Smooth muscle cell (in vitro differentiated cells): ENCODE results near the gene LARGE1. TPM values are rescaled to one million over a fixed set of nuclear protein-coding genes. Genes with fewer than 3 reads are reported as not detected.
A peak's percentile ranks its signal among the peaks of the same experiment; 100 is the strongest.

Experiments
- DNase-seq: peaks from one replicate; lab custom pipeline; 2025; ENCODE audit not compliant: unreplicated experiment; lab: John Stamatoyannopoulos, UW
- H2AFZ ChIP-seq: fragments of 200-600 bp; sonication (generic); 2 replicates; pipeline ENCODE4 v1.6.0; 2016; ENCODE audit warnings: antibody characterized with exemption, low read depth, mild to moderate bottlenecking
- H3F3A ChIP-seq: fragments of 200-600 bp; sonication (generic); 2 replicates; pipeline ENCODE4 v1.6.0; 2017; ENCODE audit warnings: antibody characterized with exemption, low read depth
- H3K27ac ChIP-seq: fragments of 200-600 bp; sonication (generic); 2 replicates; pipeline ENCODE4 v1.5.1; 2016; ENCODE audit warnings: low read depth, mild to moderate bottlenecking
- H3K27me3 ChIP-seq: fragments of 200-600 bp; sonication (generic); 2 replicates; pipeline ENCODE4 v1.6.1; 2016; ENCODE audit warnings: low read depth, mild to moderate bottlenecking
- H3K36me3 ChIP-seq: fragments of 200-600 bp; sonication (generic); 2 replicates; pipeline ENCODE4 v1.5.1; 2016; ENCODE audit warnings: low read depth
- H3K4me1 ChIP-seq: fragments of 200-600 bp; sonication (generic); 2 replicates; pipeline ENCODE4 v1.5.1; 2016; ENCODE audit warnings: low read depth
- H3K4me2 ChIP-seq: fragments of 200-600 bp; sonication (generic); 2 replicates; pipeline ENCODE4 v1.6.0; 2016; ENCODE audit warnings: mild to moderate bottlenecking
- H3K4me3 ChIP-seq: fragments of 200-600 bp; sonication (generic); 2 replicates; pipeline ENCODE4 v1.5.1; 2016; ENCODE audit warnings: mild to moderate bottlenecking
- H3K79me2 ChIP-seq: fragments of 200-600 bp; sonication (generic); 2 replicates; pipeline ENCODE4 v1.6.0; 2016; ENCODE audit warnings: low read depth, mild to moderate bottlenecking
- H3K9ac ChIP-seq: fragments of 200-600 bp; sonication (generic); 2 replicates; pipeline ENCODE4 v1.6.0; 2016; ENCODE audit warnings: low read depth
- H3K9me3 ChIP-seq: fragments of 200-600 bp; sonication (generic); replicated peaks from 2 replicates; pipeline ENCODE4 v1.5.1; 2016; ENCODE audit warnings: low read depth
- H4K20me1 ChIP-seq: fragments of 200-600 bp; sonication (generic); 2 replicates; pipeline ENCODE4 v1.6.0; 2016; ENCODE audit warnings: low read depth
- WGBS: methylation state at CpG from one replicate; pipeline ENCODE4 v1.1.7; 2016; ENCODE audit warnings: low lambda C conversion rate; 5-methylcytosine and 5-hydroxymethylcytosine counted together
- polyA plus RNA-seq: library from polyadenylated mRNA; unstranded; fragments of >200 nt; fragmentation: Nextera tagmentation; extraction: Ambion mirVana; gene quantifications from 2 replicates; pipeline ENCODE4 v1.2.1, GENCODE V29; 2016
- total RNA-seq: library from RNA; depleted of rRNA; stranded (reverse); fragments of >200 nt; gene quantifications from 2 replicates; pipeline ENCODE4 v1.2.3, GENCODE V29; 2014
- TF ChIP-seq, protein P1 (sequence below): fragments of 200-600 bp; sonication (generic); IDR thresholded peaks from 2 replicates; pipeline ENCODE4 v1.5.1; 2017; ENCODE audit warnings: borderline replicate concordance, mild to moderate bottlenecking, antibody characterized with exemption; ENCODE audit not compliant: insufficient read depth, poor library complexity, severe bottlenecking

LARGE1 gene
- total and polyA plus RNA-seq, 2 experiments from 2014 or later = 11.9 to 18.0 TPM

DNA sequence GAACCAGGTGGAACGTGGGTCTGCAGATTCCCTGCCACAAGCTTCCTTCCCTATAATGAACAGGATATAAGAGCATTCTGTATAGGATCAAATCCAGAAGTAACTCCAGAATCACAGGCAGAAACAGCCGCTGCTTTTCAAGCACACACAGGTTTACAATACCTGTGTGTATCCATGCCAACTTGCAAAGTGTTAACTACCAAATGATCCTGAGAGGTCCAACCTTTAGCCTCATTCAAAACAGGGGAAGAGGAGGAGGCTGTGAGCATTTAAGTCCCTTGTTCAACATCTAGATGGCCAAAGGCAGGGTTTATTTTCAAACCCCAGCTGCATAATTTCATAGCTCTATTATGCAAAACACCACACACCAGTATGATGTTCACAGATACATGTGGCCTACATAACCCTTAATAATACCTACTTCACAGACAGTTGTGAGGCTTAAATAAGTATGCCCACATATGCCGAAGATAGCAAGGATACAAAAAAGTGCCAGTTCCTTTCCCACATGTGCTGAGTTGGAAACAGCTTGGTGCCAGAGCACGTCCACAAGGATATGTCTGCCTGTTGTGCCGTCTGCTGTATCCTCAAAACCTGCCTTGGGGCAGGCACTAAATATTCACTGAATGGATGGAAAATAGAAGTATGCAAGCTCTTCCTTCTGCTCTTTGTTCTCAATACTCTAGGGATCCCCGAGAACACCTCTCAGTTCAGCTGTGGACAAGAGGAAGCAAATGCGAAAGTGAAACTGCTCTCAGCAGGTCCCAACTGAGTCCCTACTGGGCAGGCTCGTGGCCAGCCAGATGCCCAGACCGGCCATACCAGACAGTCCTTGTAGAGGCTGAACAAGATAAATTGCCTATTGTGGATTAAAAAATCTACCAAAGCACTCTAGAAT lies 66.8 kb downstream of the LARGE1 start:
- Histone ChIP-seq H3K9ac (no peak overlapping the region), H3K27ac (no peak overlapping the region), H3K4me1 (peaks cover 19% of the 10 kb centered on the region), H3K4me3 (peak overlapping the region; percentile 27), H3K36me3 (no peaks in the 10 kb centered on the region), H4K20me1 (peaks cover 7% of the 10 kb centered on the region), H3K79me2 (peaks cover 5% of the 10 kb centered on the region), H2AFZ (no peak overlapping the region), H3K27me3 (no peaks in the 10 kb centered on the region), H3F3A (no peaks in the 10 kb centered on the region), H3K4me2 (peak overlapping the region; percentile 40), H3K9me3 (no peaks in the 10 kb centered on the region)
- TF ChIP-seq, protein P1, sequence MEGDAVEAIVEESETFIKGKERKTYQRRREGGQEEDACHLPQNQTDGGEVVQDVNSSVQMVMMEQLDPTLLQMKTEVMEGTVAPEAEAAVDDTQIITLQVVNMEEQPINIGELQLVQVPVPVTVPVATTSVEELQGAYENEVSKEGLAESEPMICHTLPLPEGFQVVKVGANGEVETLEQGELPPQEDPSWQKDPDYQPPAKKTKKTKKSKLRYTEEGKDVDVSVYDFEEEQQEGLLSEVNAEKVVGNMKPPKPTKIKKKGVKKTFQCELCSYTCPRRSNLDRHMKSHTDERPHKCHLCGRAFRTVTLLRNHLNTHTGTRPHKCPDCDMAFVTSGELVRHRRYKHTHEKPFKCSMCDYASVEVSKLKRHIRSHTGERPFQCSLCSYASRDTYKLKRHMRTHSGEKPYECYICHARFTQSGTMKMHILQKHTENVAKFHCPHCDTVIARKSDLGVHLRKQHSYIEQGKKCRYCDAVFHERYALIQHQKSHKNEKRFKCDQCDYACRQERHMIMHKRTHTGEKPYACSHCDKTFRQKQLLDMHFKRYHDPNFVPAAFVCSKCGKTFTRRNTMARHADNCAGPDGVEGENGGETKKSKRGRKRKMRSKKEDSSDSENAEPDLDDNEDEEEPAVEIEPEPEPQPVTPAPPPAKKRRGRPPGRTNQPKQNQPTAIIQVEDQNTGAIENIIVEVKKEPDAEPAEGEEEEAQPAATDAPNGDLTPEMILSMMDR = no peak
- 82% methylated on average over 9 of the region's 9 CpGs for WGBS
- no peak for DNase-seq

DNA sequence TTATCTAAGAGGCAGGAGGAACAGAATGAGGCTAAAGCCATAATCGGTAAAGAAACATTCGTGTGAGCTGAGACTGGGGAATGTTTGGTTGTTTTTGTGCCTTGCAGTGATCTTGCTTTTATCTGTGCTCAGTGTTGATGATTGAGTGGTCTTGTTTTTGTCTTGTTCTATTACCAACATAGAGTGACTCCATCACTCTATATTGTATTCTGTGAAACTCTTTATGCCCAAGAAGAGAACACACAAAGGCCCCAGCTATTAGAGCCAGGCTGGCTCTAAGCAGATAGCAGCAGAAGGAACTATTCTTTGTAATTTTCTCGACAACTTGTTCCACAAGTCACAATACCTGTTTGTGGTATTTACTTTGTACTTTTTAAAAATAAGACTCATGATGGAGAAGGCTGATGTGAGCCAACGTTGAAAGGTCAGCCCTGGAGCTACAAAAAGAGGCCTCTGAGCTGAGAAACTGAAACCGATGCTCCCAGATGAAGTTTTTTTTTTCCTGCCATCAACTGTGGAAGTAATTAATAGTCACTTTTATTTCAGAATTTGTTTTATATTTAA lies 68.4 kb downstream of the LARGE1 start:
- TF ChIP-seq, protein P1 = no peak
- H4K20me1 ChIP-seq = peaks cover 7% of the 10 kb centered on the region
- no peak overlapping the region for H3K9ac ChIP-seq
- H3K79me2 ChIP-seq = peaks cover 7% of the 10 kb centered on the region
- 60% methylated on average over 5 of the region's 5 CpGs for WGBS
- peaks cover 19% of the 10 kb centered on the region for H3K4me1 ChIP-seq
- no peaks in the 10 kb centered on the region for H3K9me3 ChIP-seq
- no peak overlapping the region for H3K27ac ChIP-seq
- no peaks in the 10 kb centered on the region for H3K27me3 ChIP-seq
- no peak overlapping the region for H3K4me3 ChIP-seq
- H3F3A ChIP-seq = no peaks in the 10 kb centered on the region
- no peak for DNase-seq
- peak overlapping the region; percentile 1 for H3K4me2 ChIP-seq
- no peak overlapping the region for H2AFZ ChIP-seq
- H3K36me3 ChIP-seq = no peaks in the 10 kb centered on the region

DNA sequence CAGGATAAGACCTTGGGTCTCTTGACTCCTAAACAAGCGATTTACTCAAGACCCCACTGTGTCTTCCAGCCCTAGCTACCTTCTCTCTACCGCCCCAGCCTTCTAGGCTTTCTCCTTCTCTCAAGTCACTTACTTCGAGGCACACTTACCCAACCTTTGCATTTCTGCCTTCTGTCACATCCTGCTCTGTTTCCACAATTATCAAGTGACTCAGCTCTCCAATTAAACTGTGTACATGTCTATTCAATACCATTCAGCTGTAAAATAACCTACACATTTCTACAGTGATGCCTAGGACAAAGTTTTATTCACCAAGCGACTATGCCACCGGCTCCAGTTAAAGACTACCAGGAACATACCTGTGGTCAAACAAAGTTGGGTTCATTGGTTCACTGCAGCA lies 69.0 kb downstream of the LARGE1 start:
- 43% methylated on average over 5 of the region's 5 CpGs for WGBS
- H2AFZ ChIP-seq = no peak overlapping the region
- H3K9ac ChIP-seq = no peak overlapping the region
- H3K36me3 ChIP-seq = no peaks in the 10 kb centered on the region
- H3K4me3 ChIP-seq = no peak overlapping the region
- H3K27ac ChIP-seq = no peak overlapping the region
- H3K27me3 ChIP-seq = no peaks in the 10 kb centered on the region
- no peak for DNase-seq
- TF ChIP-seq, protein P1 = no peak
- peaks cover 19% of the 10 kb centered on the region for H3K4me1 ChIP-seq
- no peaks in the 10 kb centered on the region for H3K9me3 ChIP-seq
- peaks cover 7% of the 10 kb centered on the region for H4K20me1 ChIP-seq
- H3F3A ChIP-seq = no peaks in the 10 kb centered on the region
- H3K79me2 ChIP-seq = peaks cover 7% of the 10 kb centered on the region
- H3K4me2 ChIP-seq = peak overlapping the region; percentile 1
